Endothelial cell of umbilical vein (primary cell): ENCODE data around the gene HOXC11. TPM values are rescaled to one million over a fixed set of nuclear protein-coding genes. Genes with fewer than 3 reads are reported as not detected.

Source experiments
- BruUV-seq: library from RNA; stranded (reverse); fragments of 400-500 nt; replicated peaks from 2 replicates; lab custom pipeline; 2021; lab: Mats Ljungman, UMichigan
- CTCF ChIA-PET: fragments of 300-600, 350-600 bp; sonication (Branson Sonifier 250); formaldehyde crosslinking; loops from one replicate; lab custom pipeline; 2021; ENCODE audit warnings: antibody characterized with exemption, inconsistent platforms; lab: Charles Lee
- POLR2A ChIA-PET: fragments of 300-600, 350-600 bp; sonication (Branson Sonifier 250); formaldehyde crosslinking; loops from one replicate; lab custom pipeline; 2021; ENCODE audit warnings: antibody characterized with exemption, inconsistent platforms; lab: Charles Lee
- DNase-seq: peaks from one replicate; pipeline ENCODE4 v3.0.0-alpha.2; 2011; ENCODE audit warnings: low read depth, low spot score
- FAIRE-seq: peaks from 2 replicates; lab custom pipeline; 2011; peaks lifted over from hg19 to GRCh38; lab: Jason Lieb, UNC
- H2AFZ ChIP-seq: 2 replicates; pipeline ENCODE4 v1.6.0; 2012; ENCODE audit warnings: low read depth, low read length, control low read depth, inconsistent platforms
- H3K27ac ChIP-seq: 2 replicates; pipeline ENCODE4 v1.5.1; 2011; ENCODE audit warnings: low read depth, mild to moderate bottlenecking, control low read depth, low read length, moderate library complexity; ENCODE audit not compliant: insufficient read depth
- H3K27me3 ChIP-seq, 2 experiments: 2 replicates each; pipeline versions ENCODE4 v1.6.0 to v1.6.1; 2011; ENCODE audit warnings: low read length in 2 of 2, mixed read lengths in 1 of 2; ENCODE audit not compliant: control insufficient read depth in 2 of 2, insufficient read depth in 2 of 2
- H3K36me3 ChIP-seq, 2 experiments: 2 replicates in 1 of 2; 3 replicates in 1 of 2; pipeline ENCODE4 v1.5.1; 2011; ENCODE audit warnings: low read length in 2 of 2, mild to moderate bottlenecking in 1 of 2, moderate library complexity in 1 of 2; ENCODE audit not compliant: control insufficient read depth in 2 of 2, insufficient read depth in 2 of 2; ENCODE audit errors: extremely low read depth in 1 of 2
- H3K4me1 ChIP-seq: 3 replicates; pipeline ENCODE4 v1.5.1; 2011; ENCODE audit warnings: mild to moderate bottlenecking, low read length; ENCODE audit not compliant: control insufficient read depth, insufficient read depth; ENCODE audit errors: extremely low read depth
- H3K4me2 ChIP-seq: 2 replicates; pipeline ENCODE4 v1.6.1; 2011; ENCODE audit warnings: low read length, control low read depth, mixed read lengths; ENCODE audit not compliant: insufficient read depth
- H3K4me3 ChIP-seq, 3 experiments: fragments of 200-600 bp in 1 of 3; sonication (generic), shearing (Covaris generic) in 1 of 3; replicated peaks in 1 of 3; 2 replicates each; pipeline ENCODE4 v1.5.1; 2011 to 2016; ENCODE audit warnings: control low read depth in 3 of 3, low read length in 3 of 3, mild to moderate bottlenecking in 2 of 3, inconsistent platforms in 1 of 3, low read depth in 1 of 3, moderate library complexity in 1 of 3; ENCODE audit not compliant: insufficient read depth in 1 of 3
- H3K79me2 ChIP-seq: 2 replicates; pipeline ENCODE4 v1.6.0; 2012; ENCODE audit warnings: low read length, inconsistent platforms; ENCODE audit not compliant: control insufficient read depth, insufficient read depth
- H3K9ac ChIP-seq: replicated peaks from 2 replicates; pipeline ENCODE3; 2011; ENCODE audit warnings: low read length, control low read depth; ENCODE audit not compliant: insufficient read depth; ENCODE audit errors: extremely low read depth
- H3K9me1 ChIP-seq: replicated peaks from 3 replicates; pipeline ENCODE4 v1.6.0; 2011; ENCODE audit warnings: mild to moderate bottlenecking, low read length; ENCODE audit not compliant: control insufficient read depth, insufficient read depth; ENCODE audit errors: extremely low read depth
- H3K9me3 ChIP-seq: replicated peaks from 2 replicates; pipeline ENCODE4 v1.5.1; 2012; ENCODE audit warnings: low read length, inconsistent platforms; ENCODE audit not compliant: control insufficient read depth, insufficient read depth
- H4K20me1 ChIP-seq: replicated peaks from 2 replicates; pipeline ENCODE3; 2011; ENCODE audit warnings: mild to moderate bottlenecking, low read length; ENCODE audit not compliant: control insufficient read depth, insufficient read depth; ENCODE audit errors: extremely low read depth
- EZH2 ChIP-seq: IDR thresholded peaks from 2 replicates; pipeline ENCODE4 v1.6.1; 2012; ENCODE audit warnings: borderline replicate concordance, low read depth, mild to moderate bottlenecking, moderate library complexity, low read length, inconsistent platforms; ENCODE audit not compliant: severe bottlenecking
- FOS ChIP-seq: IDR thresholded peaks from 2 replicates; pipeline ENCODE4 v1.6.1; 2011; ENCODE audit warnings: mild to moderate bottlenecking, low read length, moderate library complexity, borderline replicate concordance; ENCODE audit not compliant: insufficient read depth
- GATA2 ChIP-seq: IDR thresholded peaks from 2 replicates; pipeline ENCODE4 v1.7.0; 2011; ENCODE audit warnings: low read depth, mild to moderate bottlenecking, moderate library complexity, mixed read lengths, low read length; ENCODE audit not compliant: insufficient read length, insufficient read depth
- JUN ChIP-seq: IDR thresholded peaks from 2 replicates; pipeline ENCODE4 v1.6.1; 2011; ENCODE audit warnings: borderline replicate concordance, low read depth; ENCODE audit not compliant: insufficient read length, insufficient read depth
- MYC ChIP-seq: IDR thresholded peaks from one replicate; pipeline ENCODE4 v1.6.1; 2011; ENCODE audit warnings: mild to moderate bottlenecking, low read depth, low read length
- POLR2A ChIP-seq: IDR thresholded peaks from 2 replicates; pipeline ENCODE4 v1.6.1; 2012; ENCODE audit warnings: low read depth, mild to moderate bottlenecking, control low read depth, low read length
- POLR2AphosphoS5 ChIP-seq: IDR thresholded peaks from 2 replicates; pipeline ENCODE4 v1.6.1; 2012; ENCODE audit warnings: low read depth, mild to moderate bottlenecking, control low read depth, low read length, moderate library complexity; ENCODE audit not compliant: insufficient read depth
- dilution Hi-C: fragments of 300-500 bp; cut with MboI; formaldehyde crosslinking; loops from one replicate; pipeline ENCODE4 v1.15.0; 2019; ENCODE audit warnings: low sequenced_read_pairs; ENCODE audit not compliant: extremely low pct_ligation_motif_present
- intact Hi-C: fragments of 100-400 bp; cut with micrococcal nuclease; formaldehyde crosslinking; loops from one replicate; pipeline ENCODE4 v1.10.0; 2022
- polyA plus RNA-seq, 4 experiments: library from polyadenylated mRNA; depleted of rRNA in 3 of 4; stranded (reverse) in 3 of 4; unstranded in 1 of 4; fragments of >200 nt; gene quantifications; 2 replicates each; pipeline versions ENCODE4 v1.2.1 to v1.2.3, GENCODE V29; 2011 to 2012; ENCODE audit warnings: missing spikeins in 1 of 4
- total RNA-seq: library from RNA; stranded (reverse); gene quantifications from 2 replicates; pipeline ENCODE4 v1.2.3, GENCODE V29; 2021
- TF ChIP-seq, protein P1 (sequence below), 2 donors: IDR thresholded peaks; 1 replicate in 1 of 2; 2 replicates in 1 of 2; pipeline ENCODE4 v1.5.1; 2011; ENCODE audit warnings: low read length in 2 of 2, mild to moderate bottlenecking in 2 of 2, moderate library complexity in 2 of 2, control low read depth in 1 of 2, inconsistent platforms in 1 of 2, low read depth in 1 of 2; ENCODE audit not compliant: insufficient read depth in 1 of 2; ENCODE audit errors: extremely low read depth in 1 of 2
- TF ChIP-seq, protein P2 (sequence below): IDR thresholded peaks from 2 replicates; pipeline ENCODE4 v1.6.1; 2011; ENCODE audit not compliant: insufficient read depth, insufficient read length

The HOXC11 gene
- total and polyA plus RNA-seq, 2 donors (not counting 3 experiments of a cell fraction or from before 2014, with no cell fraction given) = not detected

GRCh38 chr12:53932915-53933314 is 40.0 kb upstream of the HOXC11 start:
- no peak overlapping the region for H3K4me2 ChIP-seq
- POLR2A ChIA-PET = no interaction called here
- H3K36me3 ChIP-seq = no peaks in the 10 kb centered on the region
- dilution Hi-C loops = no loop called here
- no peak overlapping the region for H3K27ac ChIP-seq
- H2AFZ ChIP-seq = no peak overlapping the region
- no peaks in the 10 kb centered on the region for H3K79me2 ChIP-seq
- CTCF ChIA-PET = no interaction called here
- DNase-seq (no peak), FAIRE-seq (no peak)
- no peaks in the 10 kb centered on the region for H4K20me1 ChIP-seq
- H3K9me3 ChIP-seq = no peaks in the 10 kb centered on the region
- no peaks in the 10 kb centered on the region for H3K4me1 ChIP-seq
- H3K27me3 ChIP-seq = peaks cover 92 to 100% of the 10 kb centered on the region in 2 experiments
- H3K9me1 ChIP-seq = no peaks in the 10 kb centered on the region
- BruUV-seq = no TSS peak
- intact Hi-C loops = no loop called here
- no peak overlapping the region for H3K9ac ChIP-seq
- H3K4me3 ChIP-seq = no peak overlapping the region
- no peak for TF ChIP-seq MYC
- TF ChIP-seq, protein P1, sequence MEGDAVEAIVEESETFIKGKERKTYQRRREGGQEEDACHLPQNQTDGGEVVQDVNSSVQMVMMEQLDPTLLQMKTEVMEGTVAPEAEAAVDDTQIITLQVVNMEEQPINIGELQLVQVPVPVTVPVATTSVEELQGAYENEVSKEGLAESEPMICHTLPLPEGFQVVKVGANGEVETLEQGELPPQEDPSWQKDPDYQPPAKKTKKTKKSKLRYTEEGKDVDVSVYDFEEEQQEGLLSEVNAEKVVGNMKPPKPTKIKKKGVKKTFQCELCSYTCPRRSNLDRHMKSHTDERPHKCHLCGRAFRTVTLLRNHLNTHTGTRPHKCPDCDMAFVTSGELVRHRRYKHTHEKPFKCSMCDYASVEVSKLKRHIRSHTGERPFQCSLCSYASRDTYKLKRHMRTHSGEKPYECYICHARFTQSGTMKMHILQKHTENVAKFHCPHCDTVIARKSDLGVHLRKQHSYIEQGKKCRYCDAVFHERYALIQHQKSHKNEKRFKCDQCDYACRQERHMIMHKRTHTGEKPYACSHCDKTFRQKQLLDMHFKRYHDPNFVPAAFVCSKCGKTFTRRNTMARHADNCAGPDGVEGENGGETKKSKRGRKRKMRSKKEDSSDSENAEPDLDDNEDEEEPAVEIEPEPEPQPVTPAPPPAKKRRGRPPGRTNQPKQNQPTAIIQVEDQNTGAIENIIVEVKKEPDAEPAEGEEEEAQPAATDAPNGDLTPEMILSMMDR (IDR thresholded peaks at IDR 0.05; ENCODE audit: extremely low read depth in 1 of 2, insufficient read depth in 1 of 2, low read depth in 1 of 2, low read length in 2 of 2) = no peak
- TF ChIP-seq, protein P2, sequence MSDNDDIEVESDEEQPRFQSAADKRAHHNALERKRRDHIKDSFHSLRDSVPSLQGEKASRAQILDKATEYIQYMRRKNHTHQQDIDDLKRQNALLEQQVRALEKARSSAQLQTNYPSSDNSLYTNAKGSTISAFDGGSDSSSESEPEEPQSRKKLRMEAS = no peak
- no peak for TF ChIP-seq POLR2A
- TF ChIP-seq FOS = no peak
- TF ChIP-seq GATA2 = no peak
- no peak for TF ChIP-seq EZH2
- TF ChIP-seq POLR2AphosphoS5 = no peak
- TF ChIP-seq JUN = no peak
